Kasumi-1 (cell line): ENCODE measurements around the gene AOC1.
A peak's percentile ranks its signal among the peaks of the same experiment; 100 is the strongest.
"Not testable (repeated sequence)": the region's sequence is repeated elsewhere in the genome, so short reads cannot be mapped to it uniquely, and the experiment has no call there.

ENCODE experiments used
- DNase-seq, 2 experiments: peaks; one replicate each; lab custom pipeline; 2025; lab: John Stamatoyannopoulos, UW

The AOC1 gene

GRCh38 chr7:150852371-150852905, at the start of gene AOC1:
Gene AOC1 (plus strand): TSS chr7:150852517. CDS start chr7:150856471, 3,954 bp downstream.
- peak; percentile 4 to 28 for DNase-seq

GRCh38 chr7:150803161-150803860, 49.0 kb upstream of the AOC1 start:
- DNase-seq: no peak

GRCh38 chr7:150804802-150805201, 47.5 kb upstream of the AOC1 start:
- no peak for DNase-seq

GRCh38 chr7:150805864-150806263, 46.5 kb upstream of the AOC1 start:
- no peak for DNase-seq

GRCh38 chr7:150806454-150806853, 45.9 kb upstream of the AOC1 start:
- DNase-seq: no peak

GRCh38 chr7:150806863-150807262, 45.5 kb upstream of the AOC1 start:
- DNase-seq: no peak

- DNase-seq: not testable (repeated sequence)
Measured at GRCh38 chr7:150807616-150808438, 44.5 kb upstream of the AOC1 start.

- DNase-seq: no peak
Measured at GRCh38 chr7:150814328-150815001, 37.9 kb upstream of the AOC1 start.

GRCh38 chr7:150818971-150819370, 33.3 kb upstream of the AOC1 start:
- DNase-seq: no peak

- no peak for DNase-seq
Measured at GRCh38 chr7:150820148-150820547, 32.2 kb upstream of the AOC1 start.

- DNase-seq: no peak
Measured at GRCh38 chr7:150820578-150821198, 31.6 kb upstream of the AOC1 start.

- no peak for DNase-seq
Measured at GRCh38 chr7:150823043-150823442, 29.3 kb upstream of the AOC1 start.

- DNase-seq: no peak
Measured at GRCh38 chr7:150823484-150824126, 28.7 kb upstream of the AOC1 start.

- DNase-seq: no peak
Measured at GRCh38 chr7:150824379-150825177, 27.7 kb upstream of the AOC1 start.

GRCh38 chr7:150826061-150826849, 26.1 kb upstream of the AOC1 start:
- DNase-seq: no peak

GRCh38 chr7:150828384-150828783, 23.9 kb upstream of the AOC1 start:
- no peak for DNase-seq

- no peak for DNase-seq
Measured at GRCh38 chr7:150829426-150829825, 22.9 kb upstream of the AOC1 start.

GRCh38 chr7:150830937-150831336, 21.4 kb upstream of the AOC1 start:
- DNase-seq: no peak

GRCh38 chr7:150831851-150832250, 20.5 kb upstream of the AOC1 start:
- DNase-seq: no peak

GRCh38 chr7:150835019-150835418, 17.3 kb upstream of the AOC1 start:
- no peak for DNase-seq
